HepG2 (cell line): ENCODE data around the gene ARHGAP15.

Experiments used
- ATAD3A ChIP-seq: sonication (generic); formaldehyde crosslinking; IDR thresholded peaks from 2 replicates; pipeline ENCODE4 v1.4.0; 2020; ENCODE audit warnings: missing genetic modification reagents
- CHD4 ChIP-seq: fragments of 200-600 bp; sonication (generic); IDR thresholded peaks from 2 replicates; pipeline ENCODE4 v1.7.0; 2017; ENCODE audit warnings: mild to moderate bottlenecking, low read length, borderline replicate concordance
- EZH2 ChIP-seq: conservative IDR thresholded peaks from 2 replicates; pipeline ENCODE4 v1.6.1; 2012; ENCODE audit warnings: mild to moderate bottlenecking, low read depth, low read length, moderate library complexity
- FOXA1 ChIP-seq, 2 experiments: fragments of 450-650 bp in 1 of 2; sonication (generic) in 1 of 2; formaldehyde crosslinking in 1 of 2; IDR thresholded peaks; 2 replicates each; pipeline versions ENCODE4 v1.4.0 to v1.6.1; 2016 to 2020; ENCODE audit warnings: missing genetic modification reagents in 1 of 2
- HDAC6 ChIP-seq: fragments of 200-600 bp; sonication (generic); IDR thresholded peaks from 2 replicates; pipeline ENCODE4 v1.7.0; 2017; ENCODE audit warnings: mild to moderate bottlenecking, antibody characterized with exemption, low read length, low read depth
- JUNB ChIP-seq: sonication (generic); formaldehyde crosslinking; IDR thresholded peaks from 2 replicates; pipeline ENCODE4 v1.8.0; 2022; ENCODE audit warnings: missing genetic modification reagents, mild to moderate bottlenecking, borderline replicate concordance
- KAT7 ChIP-seq: IDR thresholded peaks from 2 replicates; pipeline ENCODE4 v1.6.1; 2018; ENCODE audit warnings: borderline replicate concordance, missing compliant biosample characterization
- POLR2A ChIP-seq, 2 experiments: IDR thresholded peaks; 2 replicates each; pipeline ENCODE4 v1.6.1; 2011; ENCODE audit warnings: low read depth in 2 of 2, low read length in 2 of 2, mild to moderate bottlenecking in 1 of 2, moderate library complexity in 1 of 2; ENCODE audit not compliant: insufficient read depth in 1 of 2
- SOX6 ChIP-seq, 2 experiments: fragments of 450-650 bp in 1 of 2; sonication (generic) in 1 of 2; formaldehyde crosslinking in 1 of 2; IDR thresholded peaks; 2 replicates each; pipeline versions ENCODE4 v1.4.0 to v1.6.1; 2017 to 2020; ENCODE audit warnings: antibody characterized with exemption in 1 of 2, mild to moderate bottlenecking in 1 of 2, missing genetic modification reagents in 1 of 2
- ZNF337 ChIP-seq: sonication (generic); formaldehyde crosslinking; IDR thresholded peaks from 2 replicates; pipeline ENCODE4 v1.5.1; 2020; ENCODE audit warnings: missing genetic modification reagents, low read depth, mild to moderate bottlenecking, borderline replicate concordance
- ZNF782 ChIP-seq: sonication (generic); formaldehyde crosslinking; IDR thresholded peaks from 2 replicates; pipeline ENCODE4 v1.4.0; 2020; ENCODE audit warnings: missing genetic modification reagents, mild to moderate bottlenecking, borderline replicate concordance
- ZSCAN30 ChIP-seq: sonication (generic); formaldehyde crosslinking; IDR thresholded peaks from 2 replicates; pipeline ENCODE4 v1.5.0; 2020; ENCODE audit warnings: mild to moderate bottlenecking, missing genetic modification reagents
- ZUFSP ChIP-seq: sonication (generic); formaldehyde crosslinking; IDR thresholded peaks from 2 replicates; pipeline ENCODE4 v1.9.0; 2021; ENCODE audit warnings: missing genetic modification reagents, mild to moderate bottlenecking, borderline replicate concordance
- TF ChIP-seq, protein P1 (sequence below): sonication (generic); formaldehyde crosslinking; IDR thresholded peaks from 2 replicates; pipeline ENCODE4 v1.4.0; 2020; ENCODE audit warnings: mild to moderate bottlenecking, missing genetic modification reagents

- TF ChIP-seq ZUFSP (CRISPR knock-in tag) (no peak), ZNF782 (CRISPR knock-in tag) (no peak), ZSCAN30 (CRISPR knock-in tag) (no peak), KAT7 (CRISPR knock-in tag) (no peak), POLR2A (IDR thresholded peaks at IDR 0.05; ENCODE audit: insufficient read depth in 1 of 2, low read depth in 2 of 2, low read length in 2 of 2) (no peak), CHD4 (no peak), JUNB (no peak), HDAC6 (no peak), ATAD3A (CRISPR knock-in tag) (no peak), ZNF337 (CRISPR knock-in tag) (no peak), FOXA1 (IDR thresholded peaks at IDR 0.05) (no peak), FOXA1 (CRISPR knock-in tag; IDR thresholded peaks at IDR 0.05) (no peak), EZH2 (no peak), SOX6 (IDR thresholded peaks at IDR 0.05) (no peak), SOX6 (CRISPR knock-in tag; IDR thresholded peaks at IDR 0.05) (no peak)
- TF ChIP-seq, protein P1, sequence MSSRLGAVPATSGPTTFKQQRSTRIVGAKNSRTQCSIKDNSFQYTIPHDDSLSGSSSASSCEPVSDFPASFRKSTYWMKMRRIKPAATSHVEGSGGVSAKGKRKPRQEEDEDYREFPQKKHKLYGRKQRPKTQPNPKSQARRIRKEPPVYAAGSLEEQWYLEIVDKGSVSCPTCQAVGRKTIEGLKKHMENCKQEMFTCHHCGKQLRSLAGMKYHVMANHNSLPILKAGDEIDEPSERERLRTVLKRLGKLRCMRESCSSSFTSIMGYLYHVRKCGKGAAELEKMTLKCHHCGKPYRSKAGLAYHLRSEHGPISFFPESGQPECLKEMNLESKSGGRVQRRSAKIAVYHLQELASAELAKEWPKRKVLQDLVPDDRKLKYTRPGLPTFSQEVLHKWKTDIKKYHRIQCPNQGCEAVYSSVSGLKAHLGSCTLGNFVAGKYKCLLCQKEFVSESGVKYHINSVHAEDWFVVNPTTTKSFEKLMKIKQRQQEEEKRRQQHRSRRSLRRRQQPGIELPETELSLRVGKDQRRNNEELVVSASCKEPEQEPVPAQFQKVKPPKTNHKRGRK (CRISPR knock-in tag), result no peak
Measured at GRCh38 chr2:143700865-143701264, 571.6 kb downstream of the ARHGAP15 start.
